Peyer's patch (tissue), 4 donors: ENCODE results near the gene HDAC8.
"Not testable (repeated sequence)": the region's sequence is repeated elsewhere in the genome, so short reads cannot be mapped to it uniquely, and the experiment has no call there.

Experiments used
- CTCF ChIP-seq, 6 experiments: fragments of 450-650 bp in 4 of 6; fragments of 200-600 bp in 2 of 6; sonication (generic) in 1 of 6; IDR thresholded peaks; one replicate each; pipeline ENCODE4 v1.5.1; 2017 to 2019; ENCODE audit warnings: antibody characterized with exemption in 6 of 6, mild to moderate bottlenecking in 3 of 6, moderate library complexity in 1 of 6
- POLR2A ChIP-seq, 2 donors: fragments of 450-650 bp; IDR thresholded peaks; one replicate each; pipeline ENCODE4 v1.5.1; 2017; ENCODE audit warnings: antibody characterized with exemption in 2 of 2, mild to moderate bottlenecking in 2 of 2, moderate library complexity in 2 of 2

GRCh38 chrX:72319651-72320050 is 253.0 kb downstream of the HDAC8 start:
- TF ChIP-seq POLR2A, CTCF (IDR thresholded peaks at IDR 0.05): not testable (repeated sequence)
